Lung (tissue), 12 donors: Measurements from ENCODE around the gene AGBL4. TPM values are rescaled to one million over a fixed set of nuclear protein-coding genes. Genes with fewer than 3 reads are reported as not detected.

Experiments
- ATAC-seq: fragments of 200-7000 bp; cut with Tn5 transposase; one replicate; pipeline ENCODE4 v1.9.1; 2020; ENCODE audit warnings: moderate number of reproducible peaks; ENCODE audit not compliant: insufficient read depth, low FRiP score
- DNase-seq, 3 donors: peaks; one replicate each; pipeline ENCODE4 v3.0.0-alpha.2; 2013 to 2017
- H3K27ac ChIP-seq, 2 donors: one replicate each; pipeline ENCODE4 v1.5.1; 2013; ENCODE audit warnings: mild to moderate bottlenecking in 2 of 2, moderate library complexity in 2 of 2, control low read depth in 1 of 2, inconsistent platforms in 1 of 2, low read depth in 1 of 2, low read length in 1 of 2
- H3K27me3 ChIP-seq, 3 donors: one replicate each; pipeline ENCODE4 v1.5.1; 2013; ENCODE audit warnings: low read length in 2 of 3; ENCODE audit not compliant: control insufficient read depth in 3 of 3, insufficient read depth in 3 of 3
- H3K36me3 ChIP-seq, 4 donors: one replicate each; pipeline ENCODE4 v1.5.1; 2013; ENCODE audit warnings: low read length in 4 of 4, mild to moderate bottlenecking in 1 of 4, moderate library complexity in 1 of 4; ENCODE audit not compliant: control insufficient read depth in 4 of 4, insufficient read depth in 4 of 4
- H3K4me1 ChIP-seq, 5 donors: one replicate each; pipeline ENCODE4 v1.5.1; 2013; ENCODE audit warnings: low read length in 5 of 5, mild to moderate bottlenecking in 2 of 5, moderate library complexity in 1 of 5; ENCODE audit not compliant: control insufficient read depth in 5 of 5, insufficient read depth in 5 of 5
- H3K4me3 ChIP-seq: one replicate; pipeline ENCODE4 v1.5.1; 2013; ENCODE audit warnings: mild to moderate bottlenecking, control low read depth, moderate library complexity
- H3K9ac ChIP-seq, 2 donors: one replicate each; pipeline ENCODE4 v1.5.1; 2013; ENCODE audit warnings: low read length in 2 of 2, control low read depth in 1 of 2; ENCODE audit not compliant: insufficient read depth in 1 of 2
- H3K9me3 ChIP-seq, 4 donors: one replicate each; pipeline ENCODE4 v1.5.1; 2013; ENCODE audit warnings: low read length in 3 of 4, mild to moderate bottlenecking in 1 of 4, moderate library complexity in 1 of 4; ENCODE audit not compliant: control insufficient read depth in 4 of 4, insufficient read depth in 3 of 4
- WGBS, 2 donors: extraction: QIAGEN DNeasy Blood & Tissue Kit; methylation state at CpG; one replicate each; pipeline ENCODE4 v1.1.7; 2013; 5-methylcytosine and 5-hydroxymethylcytosine counted together
- polyA plus RNA-seq, 2 donors: library from polyadenylated mRNA; stranded (reverse); fragments of 200-250 nt; gene quantifications; one replicate each; pipeline ENCODE4 v1.2.1, GENCODE V29; 2013
- total RNA-seq, 2 donors: library from RNA; depleted of rRNA in 1 of 2; stranded (reverse); fragments of >200 nt in 1 of 2; gene quantifications; one replicate each; pipeline ENCODE4 v1.2.1, GENCODE V29; 2014 to 2021
- TF ChIP-seq, protein P1 (sequence below): IDR thresholded peaks from 2 replicates; pipeline ENCODE4 v1.5.1; 2012; ENCODE audit warnings: mild to moderate bottlenecking; ENCODE audit errors: control extremely low read depth, extremely low read depth
- donor health status: control.
- donor health status: control.
- donor health status: Bipolar disorder and iron deficiency.
- donor health status: healthy.
- donor health status: DM: yes; HTN: yes; CAD: no.

Gene AGBL4
- total and polyA plus RNA-seq, 4 donors, result 0.24 to 7.5 (median 2.6) TPM

DNA sequence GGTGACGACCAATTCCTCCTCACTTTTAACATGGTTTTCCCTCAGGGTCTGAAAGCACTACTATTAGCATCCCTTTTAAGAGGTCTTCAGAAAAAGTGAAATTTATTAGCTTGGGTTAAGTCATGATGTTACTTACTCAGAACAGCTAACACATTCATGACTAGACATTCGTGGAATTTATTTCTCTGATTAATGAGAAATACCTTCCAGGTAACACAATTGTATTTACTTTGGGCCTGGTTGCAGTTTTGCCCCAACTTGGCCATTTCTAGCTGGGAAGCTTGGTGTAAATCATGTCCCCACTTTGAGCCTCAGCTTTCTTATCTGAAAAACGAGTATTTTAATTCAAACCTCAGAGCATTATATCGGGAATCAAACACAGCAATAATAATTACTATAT is 1432.6 kb downstream of the AGBL4 start:
- 78 to 93% methylated on average over 4 of the region's 4 CpGs for WGBS, 2 donors
- ATAC-seq, result no peak
- TF ChIP-seq, protein P1, sequence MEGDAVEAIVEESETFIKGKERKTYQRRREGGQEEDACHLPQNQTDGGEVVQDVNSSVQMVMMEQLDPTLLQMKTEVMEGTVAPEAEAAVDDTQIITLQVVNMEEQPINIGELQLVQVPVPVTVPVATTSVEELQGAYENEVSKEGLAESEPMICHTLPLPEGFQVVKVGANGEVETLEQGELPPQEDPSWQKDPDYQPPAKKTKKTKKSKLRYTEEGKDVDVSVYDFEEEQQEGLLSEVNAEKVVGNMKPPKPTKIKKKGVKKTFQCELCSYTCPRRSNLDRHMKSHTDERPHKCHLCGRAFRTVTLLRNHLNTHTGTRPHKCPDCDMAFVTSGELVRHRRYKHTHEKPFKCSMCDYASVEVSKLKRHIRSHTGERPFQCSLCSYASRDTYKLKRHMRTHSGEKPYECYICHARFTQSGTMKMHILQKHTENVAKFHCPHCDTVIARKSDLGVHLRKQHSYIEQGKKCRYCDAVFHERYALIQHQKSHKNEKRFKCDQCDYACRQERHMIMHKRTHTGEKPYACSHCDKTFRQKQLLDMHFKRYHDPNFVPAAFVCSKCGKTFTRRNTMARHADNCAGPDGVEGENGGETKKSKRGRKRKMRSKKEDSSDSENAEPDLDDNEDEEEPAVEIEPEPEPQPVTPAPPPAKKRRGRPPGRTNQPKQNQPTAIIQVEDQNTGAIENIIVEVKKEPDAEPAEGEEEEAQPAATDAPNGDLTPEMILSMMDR, result no peak

GRCh38 chr1:48588061-48588460 is 1435.7 kb downstream of the AGBL4 start:
- Histone ChIP-seq H3K4me3 (no peak overlapping the region), H3K27ac (no peak overlapping the region), H3K9me3 (peaks cover 0 to 2% (median 0%) of the 10 kb centered on the region in 4 donors), H3K36me3 (no peaks in the 10 kb centered on the region), H3K27me3 (peaks cover 0 to 2% (median 0%) of the 10 kb centered on the region in 3 donors), H3K4me1 (peaks cover 0 to 5% (median 0%) of the 10 kb centered on the region in 5 donors), H3K9ac (no peak overlapping the region)
- TF ChIP-seq, protein P1, result no peak
- ATAC-seq (no peak), DNase-seq (no peak)

More for the DNA sequence above, 1432.6 kb downstream of the AGBL4 start:
- Histone ChIP-seq H3K4me3 (no peak overlapping the region), H3K27ac (no peak overlapping the region), H3K36me3 (no peaks in the 10 kb centered on the region), H3K9ac (no peak overlapping the region), H3K27me3 (peaks cover 0 to 2% (median 0%) of the 10 kb centered on the region in 3 donors), H3K9me3 (peaks cover 0 to 2% (median 0%) of the 10 kb centered on the region in 4 donors), H3K4me1 (no peaks in the 10 kb centered on the region)
- DNase-seq, result no peak

GRCh38 chr1:48582408-48582807 is 1441.3 kb downstream of the AGBL4 start:
- H3K27me3 ChIP-seq, result no peaks in the 10 kb centered on the region
- H3K9me3 ChIP-seq, result peaks cover 0 to 2% (median 0%) of the 10 kb centered on the region in 4 donors
- ATAC-seq, result no peak
- H3K9ac ChIP-seq, result no peak overlapping the region
- no peak overlapping the region for H3K4me3 ChIP-seq
- no peaks in the 10 kb centered on the region for H3K36me3 ChIP-seq
- WGBS, 2 donors, result 98% methylated on average over 3 of the region's 3 CpGs
- no peak overlapping the region for H3K27ac ChIP-seq
- H3K4me1 ChIP-seq, result peaks cover 0 to 5% (median 0%) of the 10 kb centered on the region in 5 donors
- TF ChIP-seq, protein P1, result no peak
- no peak for DNase-seq

- ATAC-seq, result no peak
Observed at GRCh38 chr1:48581270-48581669, 1442.5 kb downstream of the AGBL4 start.

More at GRCh38 chr1:48581270-48581669, 1442.5 kb downstream of the AGBL4 start:
- Histone ChIP-seq H3K36me3 (no peaks in the 10 kb centered on the region), H3K4me1 (peaks cover 0 to 5% (median 0%) of the 10 kb centered on the region in 5 donors), H3K27me3 (no peaks in the 10 kb centered on the region), H3K27ac (no peak overlapping the region), H3K9ac (no peak overlapping the region), H3K4me3 (no peak overlapping the region), H3K9me3 (no peaks in the 10 kb centered on the region)
- DNase-seq, result peak in 1 of 3 donors; percentile 15
- TF ChIP-seq, protein P1, result no peak
- 22 to 29% methylated on average over 2 of the region's 2 CpGs for whole genome bisulfite sequencing, 2 donors
